ENCODE measurements around the gene DDX10. TPM values are rescaled to one million over a fixed set of nuclear protein-coding genes. Genes with fewer than 3 reads are reported as not detected.
A peak's percentile ranks its signal among the peaks of the same experiment; 100 is the strongest.
"Not testable (repeated sequence)": the region's sequence is repeated elsewhere in the genome, so short reads cannot be mapped to it uniquely, and the experiment has no call there.

Gene DDX10
- total RNA-seq, 1 donor from 2014 or later: 17.3 TPM

DNA sequence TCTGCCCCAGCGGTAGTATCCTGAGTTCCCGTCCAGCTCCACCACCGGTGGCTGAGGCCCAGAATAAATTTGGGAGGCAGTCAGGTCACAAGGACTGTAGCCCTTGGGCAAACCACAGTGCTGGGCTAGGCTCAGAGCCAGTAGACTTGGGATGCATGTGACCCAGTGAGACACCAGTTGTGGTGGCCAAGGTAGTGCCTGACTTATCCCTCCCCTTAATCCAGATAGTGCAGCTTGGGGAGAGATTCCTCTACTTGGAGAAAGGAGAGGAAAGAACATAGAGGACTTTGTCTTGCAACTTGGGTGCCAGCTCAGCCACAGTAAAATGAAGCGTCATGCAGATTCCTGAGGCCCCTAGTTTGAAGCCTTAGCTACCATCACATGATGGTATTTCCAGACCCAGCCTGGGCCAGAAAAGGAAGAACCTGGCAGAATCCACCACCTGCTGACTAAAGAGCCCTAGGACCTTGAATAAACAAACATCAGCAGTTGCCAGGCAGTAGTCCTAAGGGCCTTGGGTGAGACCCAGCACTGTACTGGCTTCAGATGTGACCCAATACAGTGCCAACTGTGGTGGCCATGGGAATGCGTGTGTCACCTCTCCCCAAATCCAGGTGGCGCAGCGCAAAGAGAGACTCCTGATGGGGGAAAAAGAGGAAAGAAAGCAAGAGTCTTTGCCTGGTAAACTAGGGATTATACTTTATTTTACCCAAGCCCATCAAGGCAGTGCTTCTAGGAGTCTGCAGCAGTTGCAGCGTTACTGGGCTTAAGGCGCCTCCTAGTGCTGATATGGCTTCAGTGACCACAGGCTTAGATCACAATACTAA is 17.0 kb upstream of the DDX10 start:
- ATAC-seq: peak; percentile 96
- intact Hi-C loops (cut with micrococcal nuclease): loop anchor here (5.0 kb wide), 1 partner anchor 231 kb away; no protein-coding TSS in a partner anchor
- DNase-seq: peak; percentile 82

DNA sequence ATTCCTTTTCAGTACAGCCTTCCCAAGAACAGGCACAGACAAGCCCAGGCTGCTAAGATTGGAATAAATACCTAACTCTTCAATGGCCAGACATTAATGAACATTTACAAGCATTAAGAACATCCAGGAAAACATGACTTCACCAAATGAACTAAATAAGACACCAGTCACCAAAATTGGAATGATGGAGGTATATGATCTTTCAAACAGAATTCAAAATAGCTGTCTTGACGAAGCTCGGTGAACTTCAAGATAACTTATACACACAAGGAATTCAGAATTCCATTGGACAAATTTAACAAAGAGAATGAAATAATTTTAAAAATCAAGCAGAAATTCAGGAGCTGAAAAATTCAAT is 16.4 kb upstream of the DDX10 start:
- DNase-seq: no peak
- intact Hi-C loops (cut with micrococcal nuclease): loop anchor here (5.0 kb wide), 1 partner anchor 231 kb away; no protein-coding TSS in a partner anchor
- no peak for ATAC-seq

GRCh38 chr11:108654100-108654499 is 10.8 kb upstream of the DDX10 start:
- intact Hi-C loops (cut with micrococcal nuclease); ATAC-seq: not testable (repeated sequence)

DNA sequence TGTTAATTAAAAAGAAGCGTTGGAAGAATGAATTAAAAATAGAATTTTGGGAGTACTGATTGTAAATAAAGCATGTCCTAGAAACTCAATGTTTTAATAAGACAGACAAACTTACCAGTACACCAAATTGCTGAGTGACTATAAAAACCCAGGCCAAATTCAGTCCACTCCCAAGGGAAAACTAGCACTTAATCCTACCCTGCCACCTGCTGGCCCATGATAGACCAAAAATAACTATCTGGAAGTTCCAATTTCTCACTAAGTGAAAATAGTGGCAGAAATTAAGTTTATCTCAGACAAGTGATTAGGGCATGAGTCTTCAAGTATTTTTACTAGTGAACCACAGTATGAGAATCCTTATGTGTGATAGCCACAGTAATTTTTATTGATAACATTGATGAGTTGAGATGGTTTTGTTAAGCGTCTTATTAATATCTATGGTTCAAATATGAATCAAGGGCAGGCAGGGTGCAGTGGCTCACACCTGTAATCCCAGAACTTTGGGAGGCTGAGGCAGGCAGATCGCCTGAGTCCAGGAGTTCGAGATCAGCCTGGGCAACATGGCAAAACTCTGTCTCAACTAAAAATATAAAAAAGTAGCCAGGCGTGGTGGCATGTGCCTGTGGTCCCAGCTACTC is 9.8 kb upstream of the DDX10 start:
- intact Hi-C loops (cut with micrococcal nuclease): no loop called here
- ATAC-seq (peak; percentile 60), DNase-seq (no peak)

More at GRCh38 chr11:108654100-108654499, 10.8 kb upstream of the DDX10 start:
- DNase-seq: not testable (repeated sequence)

DNA sequence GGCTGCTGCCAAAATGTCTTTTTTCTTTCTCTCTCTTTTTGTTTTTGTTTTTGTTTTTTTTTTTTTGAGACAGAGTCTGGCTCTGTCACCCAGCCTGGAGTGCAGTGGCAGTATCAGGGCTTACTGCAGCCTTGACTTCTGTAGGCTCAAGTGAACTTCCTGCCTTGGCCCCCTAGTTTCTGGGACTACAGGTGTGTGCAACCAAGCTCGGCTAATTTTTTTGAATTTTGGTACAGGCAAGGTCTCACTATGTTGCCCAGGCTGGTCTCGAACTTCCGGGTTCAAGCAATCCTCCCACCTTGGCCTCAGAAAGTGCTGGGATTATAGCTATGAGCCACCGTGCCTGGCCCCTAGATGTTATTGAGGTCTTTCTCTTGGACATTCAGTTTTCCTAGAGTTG is 2.2 kb upstream of the DDX10 start:
- intact Hi-C loops (cut with micrococcal nuclease): no loop called here
- no peak for ATAC-seq
- DNase-seq: no peak

DNA sequence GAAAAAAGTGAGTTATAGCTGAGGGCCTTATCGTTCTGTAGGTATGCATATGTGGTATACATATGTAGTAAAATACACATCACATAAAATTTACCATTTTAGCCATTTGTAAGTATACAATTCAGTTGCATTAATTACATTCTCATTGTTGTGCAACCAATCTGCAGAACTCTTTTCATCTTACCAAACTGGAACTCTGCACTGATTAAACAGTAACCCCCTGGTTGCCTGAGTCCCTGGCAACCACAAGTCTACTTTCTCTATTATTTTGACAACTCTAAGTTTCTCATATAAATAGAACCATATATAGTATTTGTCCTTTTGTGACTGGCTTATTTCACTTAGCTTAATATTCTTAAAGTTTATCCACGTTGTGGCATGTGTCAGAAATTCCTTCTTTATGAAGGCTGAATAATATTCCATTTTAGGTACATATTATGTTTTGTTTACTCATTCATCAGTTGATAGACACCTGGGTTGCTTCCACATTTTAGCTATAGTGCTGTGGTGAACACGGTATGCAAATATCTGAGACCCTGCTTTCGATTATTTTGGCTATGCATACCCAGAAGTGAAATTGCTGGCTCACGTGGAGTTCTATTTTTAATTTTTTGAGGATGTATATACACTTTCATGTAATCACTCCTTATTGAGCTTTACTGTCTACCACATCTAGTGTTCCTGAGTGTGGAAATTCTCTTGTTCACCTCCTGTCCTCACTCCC is 1.6 kb upstream of the DDX10 start:
- ATAC-seq: no peak
- no peak for DNase-seq
- intact Hi-C loops (cut with micrococcal nuclease): no loop called here

GRCh38 chr11:108666373-108666772 is 1.5 kb downstream of the DDX10 start:
- DNase-seq: no peak
- intact Hi-C loops (cut with micrococcal nuclease): no loop called here
- no peak for ATAC-seq

- DNase-seq: no peak
- intact Hi-C loops (cut with micrococcal nuclease): no loop called here
- no peak for ATAC-seq
Measured at GRCh38 chr11:108669286-108669685, 4.4 kb downstream of the DDX10 start.

DNA sequence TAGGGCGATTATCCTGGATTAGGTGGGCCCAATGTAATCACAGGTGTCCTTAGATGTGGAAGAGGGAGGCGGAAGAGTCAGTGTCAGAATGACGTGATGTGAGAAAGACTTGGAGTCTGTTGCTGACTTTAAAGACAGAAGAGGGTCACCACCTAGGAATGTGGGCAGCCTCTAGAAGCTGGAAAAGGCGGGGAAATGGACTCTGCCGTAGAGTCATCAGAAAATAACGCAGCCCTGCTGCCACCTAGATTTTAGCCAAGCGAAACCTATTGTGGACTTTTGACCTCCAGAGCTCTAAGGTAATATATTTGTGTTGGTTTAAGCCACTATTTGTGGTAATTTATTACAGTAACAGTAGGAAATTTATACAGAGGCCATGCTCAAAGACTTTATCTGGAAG is 4.8 kb downstream of the DDX10 start:
- DNase-seq: no peak
- no peak for ATAC-seq
- intact Hi-C loops (cut with micrococcal nuclease): no loop called here

DNA sequence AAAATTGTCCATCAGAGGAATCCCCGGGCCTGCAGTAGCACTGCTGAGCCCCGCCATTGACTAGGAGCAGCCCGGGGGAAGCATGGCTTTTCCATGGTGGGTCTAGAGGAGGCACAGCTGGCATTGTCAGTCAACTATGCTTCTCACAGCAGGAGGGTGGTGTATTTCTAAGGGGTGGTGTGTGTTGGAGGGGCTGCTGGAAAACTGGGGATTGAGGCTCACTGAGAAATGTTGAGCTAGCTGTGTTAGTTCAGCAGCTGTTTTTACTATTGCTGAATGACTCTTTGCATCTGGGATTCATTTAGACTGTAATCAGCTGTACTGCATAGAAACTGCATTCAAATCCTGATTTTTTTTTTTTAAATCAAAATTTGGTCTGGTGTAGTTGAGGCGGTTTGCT is 5.6 kb downstream of the DDX10 start:
- ATAC-seq (no peak), DNase-seq (no peak)
- intact Hi-C loops (cut with micrococcal nuclease): no loop called here

GRCh38 chr11:108672113-108672512 is 7.2 kb downstream of the DDX10 start:
- ATAC-seq (peak; percentile 75), DNase-seq (no peak)
- intact Hi-C loops (cut with micrococcal nuclease): no loop called here

DNA sequence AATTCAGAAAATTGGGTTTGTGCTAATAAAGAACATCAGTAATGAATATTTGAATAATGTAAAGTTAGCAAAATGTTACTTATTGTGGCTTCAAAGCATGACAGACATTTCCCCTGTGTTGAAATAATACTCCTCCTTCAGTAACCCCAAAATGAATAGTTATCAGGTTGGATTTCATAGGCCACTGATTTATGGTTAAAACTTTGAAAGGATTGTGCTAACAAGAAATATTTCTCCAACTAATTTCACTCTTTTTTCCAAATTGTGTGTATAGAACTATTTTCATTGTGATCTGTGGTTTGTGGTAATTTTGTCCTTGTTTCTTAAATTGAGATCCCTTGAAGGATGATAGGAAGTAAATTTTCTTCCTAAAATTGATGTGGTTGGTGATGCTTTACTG is 7.9 kb downstream of the DDX10 start:
- intact Hi-C loops (cut with micrococcal nuclease): no loop called here
- ATAC-seq (no peak), DNase-seq (no peak)

GRCh38 chr11:108679045-108679444 is 14.2 kb downstream of the DDX10 start:
- no peak for DNase-seq
- ATAC-seq: no peak
- intact Hi-C loops (cut with micrococcal nuclease): no loop called here

GRCh38 chr11:108680271-108680670 is 15.4 kb downstream of the DDX10 start:
- intact Hi-C loops (cut with micrococcal nuclease): no loop called here
- no peak for DNase-seq
- no peak for ATAC-seq

- no peak for ATAC-seq
- intact Hi-C loops (cut with micrococcal nuclease): no loop called here
- no peak for DNase-seq
Measured at GRCh38 chr11:108685419-108686130, 20.7 kb downstream of the DDX10 start.

- DNase-seq (no peak), ATAC-seq (no peak)
- intact Hi-C loops (cut with micrococcal nuclease): no loop called here
Measured at GRCh38 chr11:108693852-108694251, 29.0 kb downstream of the DDX10 start.

DNA sequence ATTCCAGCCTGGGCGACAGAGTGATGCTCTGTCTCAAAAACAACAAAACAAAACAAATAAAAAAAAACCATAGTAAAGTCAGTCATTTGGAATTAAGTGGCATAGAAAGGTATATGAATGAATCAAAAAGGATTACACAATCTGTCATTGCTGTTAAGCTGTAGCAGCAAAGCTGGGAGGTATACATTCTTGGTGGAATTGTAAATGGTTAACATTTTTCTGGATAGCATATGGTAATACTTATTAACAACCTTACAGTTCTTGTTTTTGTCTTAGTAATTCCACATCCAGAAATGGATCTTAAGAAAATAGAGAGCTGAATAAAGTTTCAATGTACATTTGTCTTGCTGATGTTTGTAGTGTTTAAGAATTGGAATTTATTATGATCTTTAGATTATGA is 30.0 kb downstream of the DDX10 start:
- no peak for ATAC-seq
- DNase-seq: no peak
- intact Hi-C loops (cut with micrococcal nuclease): no loop called here

- intact Hi-C loops (cut with micrococcal nuclease): no loop called here
- ATAC-seq (peak; percentile 84), DNase-seq (peak; percentile 31)
Measured at GRCh38 chr11:108697872-108698473, 33.1 kb downstream of the DDX10 start.
